Measurements from ENCODE around the gene SLC43A3.
"Not testable (repeated sequence)": the region's sequence is repeated elsewhere in the genome, so short reads cannot be mapped to it uniquely, and the experiment has no call there.

SLC43A3 gene

GRCh38 chr11:57405271-57405860 is 21.6 kb downstream of the SLC43A3 start:
- DNase-seq, result peak; percentile 74 to 93 (median 88)

- peak in 3 of 4 experiments; percentile 34 to 53 (median 41) for DNase-seq
Observed at GRCh38 chr11:57403802-57404147, 23.1 kb downstream of the SLC43A3 start.

DNA sequence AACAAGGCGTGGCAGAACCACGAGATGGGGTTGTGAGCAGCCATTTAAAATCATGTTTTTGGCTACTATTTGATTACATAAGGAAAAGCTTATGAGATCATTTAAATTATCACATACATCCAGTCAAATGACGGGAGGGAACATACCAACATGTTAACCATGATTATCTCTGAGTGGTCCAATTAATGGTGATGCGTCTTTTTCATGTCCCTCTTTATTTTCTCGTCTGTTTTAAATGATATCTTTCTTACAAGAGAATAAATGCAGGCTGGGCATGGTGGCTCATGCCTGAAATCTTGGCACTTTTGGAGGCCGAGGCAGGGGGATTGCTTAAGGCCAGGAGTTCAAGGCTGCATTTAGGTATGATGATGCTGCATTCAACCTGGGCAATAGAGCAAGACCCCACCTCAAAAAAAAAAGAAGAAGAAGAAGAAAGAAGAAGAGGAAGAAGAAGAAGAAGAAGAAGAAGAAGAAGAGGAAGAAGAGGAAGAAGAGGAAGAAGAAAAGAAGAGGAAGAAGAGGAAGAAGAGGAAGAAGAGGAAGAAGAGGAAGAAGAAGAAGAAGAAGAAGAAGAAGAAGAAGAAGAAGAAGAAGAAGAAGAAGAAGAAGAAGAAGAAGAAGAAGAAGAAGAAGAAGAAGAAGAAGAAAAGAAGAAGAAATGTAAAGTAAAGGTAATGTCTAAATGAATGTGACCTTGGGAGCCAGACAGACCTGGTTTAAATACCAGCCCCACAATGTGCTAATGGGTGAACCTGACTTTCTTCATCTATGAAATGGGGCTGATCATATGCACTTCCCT is 23.7 kb downstream of the SLC43A3 start:
- not testable (repeated sequence) for DNase-seq

DNA sequence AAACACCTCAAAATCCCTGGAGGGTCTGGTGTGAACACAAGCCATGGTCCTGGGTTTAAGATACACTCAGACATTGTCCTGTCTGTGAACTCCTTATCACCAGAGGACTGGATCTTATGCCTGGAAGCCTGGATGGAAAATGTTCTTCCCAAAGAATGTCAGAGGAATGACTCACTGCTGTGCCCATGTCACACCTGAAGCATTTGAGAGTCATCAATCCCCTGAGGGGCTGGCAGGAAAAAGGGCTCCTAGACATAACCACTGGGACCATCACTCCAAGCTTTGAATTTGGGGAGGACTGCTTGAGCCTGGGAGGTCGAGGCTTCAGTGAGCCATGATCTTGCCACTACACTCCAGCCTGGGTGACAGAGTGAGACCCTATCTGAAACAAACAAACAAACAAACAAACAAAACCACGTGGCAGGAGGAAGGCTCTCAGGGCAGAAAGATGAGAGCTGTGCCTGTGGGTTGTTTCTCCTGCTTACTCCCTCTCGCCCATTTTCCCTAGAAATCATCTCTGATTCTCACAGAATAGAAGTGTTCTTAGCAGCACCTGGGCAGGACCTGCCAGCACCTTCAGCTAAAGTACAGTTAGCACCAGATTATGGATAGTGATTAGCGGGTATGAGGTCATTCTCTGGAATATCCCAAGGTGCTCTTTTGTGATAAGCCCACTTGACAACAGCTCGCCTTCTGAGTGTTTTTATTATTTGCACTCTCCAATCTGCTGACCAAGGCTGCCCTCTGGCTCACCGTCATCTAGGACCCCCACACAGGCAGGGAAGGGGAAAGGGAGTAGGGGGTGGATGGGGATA is 24.5 kb downstream of the SLC43A3 start:
- no peak for DNase-seq

- DNase-seq, result no peak
Observed at GRCh38 chr11:57399972-57400578, 26.8 kb downstream of the SLC43A3 start.

GRCh38 chr11:57399221-57399620 is 27.7 kb downstream of the SLC43A3 start:
- DNase-seq, result no peak

DNA sequence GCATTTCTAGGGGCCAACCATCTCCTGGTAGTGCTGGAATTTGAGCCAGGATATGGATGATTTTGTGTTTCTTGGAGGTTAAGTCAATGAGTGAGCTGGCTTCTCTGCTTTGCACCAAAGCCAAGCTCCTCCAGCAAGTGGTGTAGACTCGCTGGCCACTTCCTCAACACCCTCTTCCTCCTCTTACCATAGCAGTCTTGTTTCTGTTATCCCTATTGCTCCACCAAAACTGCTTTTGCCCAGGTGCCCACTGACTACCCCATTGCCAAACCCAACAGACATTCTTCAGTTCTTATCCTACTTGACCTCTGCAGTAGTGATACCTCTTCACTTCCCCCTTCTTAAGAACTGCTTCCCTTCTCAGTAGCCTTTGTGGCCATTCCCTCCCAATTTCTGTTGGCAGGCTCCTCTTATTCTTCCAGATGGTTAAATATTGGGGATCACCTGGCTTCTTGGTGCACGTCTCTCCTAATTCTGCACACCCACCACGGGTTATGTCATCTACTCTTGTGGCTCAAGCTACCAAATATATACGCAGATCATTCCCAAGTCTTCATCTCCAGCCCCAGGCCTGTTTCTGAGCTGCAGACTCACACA is 29.4 kb downstream of the SLC43A3 start:
- peak in 2 of 4 experiments; percentile 31 to 32 for DNase-seq

DNA sequence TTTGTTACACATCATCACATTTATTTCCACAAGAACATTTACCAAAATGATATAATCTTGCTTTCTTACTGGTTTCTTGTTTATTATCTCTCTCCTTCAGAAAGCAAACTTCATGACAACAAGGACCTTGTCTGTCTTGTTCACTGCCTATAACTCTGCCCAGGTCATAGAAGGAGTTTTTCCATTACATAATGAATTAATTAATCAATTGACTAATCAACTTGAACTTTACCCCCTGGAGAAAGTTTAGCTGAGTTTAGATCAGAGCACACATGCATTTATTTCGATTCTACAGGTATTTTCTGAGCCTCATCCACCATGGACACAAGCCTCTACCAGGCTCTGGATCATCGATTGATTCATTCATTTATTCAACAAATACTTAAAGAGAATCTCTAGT is 30.2 kb downstream of the SLC43A3 start:
- DNase-seq, result no peak

DNA sequence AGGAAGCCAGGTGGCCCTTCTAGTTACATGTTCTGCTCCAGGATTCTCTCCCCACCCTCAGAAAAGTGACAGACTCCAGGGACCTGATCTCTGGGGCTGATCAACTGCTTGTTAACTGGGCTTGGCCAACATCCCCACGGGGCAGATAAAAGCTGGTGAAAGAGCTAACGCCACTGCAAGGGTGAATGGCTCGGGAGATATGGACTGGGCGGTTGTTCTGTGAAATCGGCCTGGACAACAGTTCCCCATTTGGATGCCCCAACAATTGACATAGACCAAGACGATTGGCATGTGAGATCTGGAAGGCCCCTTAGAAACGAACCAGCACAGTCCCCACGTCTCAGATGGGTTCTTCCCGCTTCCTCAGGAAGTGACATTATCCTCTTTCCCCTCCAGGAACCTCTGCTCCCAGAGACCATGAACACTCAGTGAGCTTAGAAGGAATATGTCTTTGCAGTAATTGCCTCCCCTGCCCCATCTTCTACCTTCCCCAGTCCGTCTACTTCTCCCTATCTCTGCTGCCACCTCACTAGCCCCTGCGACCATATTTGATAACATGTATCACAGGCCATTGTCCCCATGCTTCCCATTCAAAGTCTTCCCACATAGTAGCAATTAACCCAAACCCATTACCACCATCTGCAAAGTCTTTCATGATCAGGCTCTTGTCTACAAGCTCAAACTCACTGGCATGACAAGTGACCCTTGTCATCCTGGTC is 30.9 kb downstream of the SLC43A3 start:
- DNase-seq, result no peak

GRCh38 chr11:57394203-57394965 is 32.5 kb downstream of the SLC43A3 start:
- DNase-seq, result no peak

GRCh38 chr11:57392763-57393105 is 34.2 kb downstream of the SLC43A3 start:
- no peak for DNase-seq

GRCh38 chr11:57392066-57392762 is 34.7 kb downstream of the SLC43A3 start:
- no peak for DNase-seq

- DNase-seq, result peak in 2 of 4 experiments; percentile 42 to 54
Observed at GRCh38 chr11:57391539-57391938, 35.4 kb downstream of the SLC43A3 start.

- no peak for DNase-seq
Observed at GRCh38 chr11:57391111-57391510, 35.8 kb downstream of the SLC43A3 start.

- no peak for DNase-seq
Observed at GRCh38 chr11:57390535-57390934, 36.4 kb downstream of the SLC43A3 start, which contains the start of gene PRG2. PRG2 (minus strand) TSS chr11:57390650; CDS start chr11:57389944, 706 bp downstream.

DNA sequence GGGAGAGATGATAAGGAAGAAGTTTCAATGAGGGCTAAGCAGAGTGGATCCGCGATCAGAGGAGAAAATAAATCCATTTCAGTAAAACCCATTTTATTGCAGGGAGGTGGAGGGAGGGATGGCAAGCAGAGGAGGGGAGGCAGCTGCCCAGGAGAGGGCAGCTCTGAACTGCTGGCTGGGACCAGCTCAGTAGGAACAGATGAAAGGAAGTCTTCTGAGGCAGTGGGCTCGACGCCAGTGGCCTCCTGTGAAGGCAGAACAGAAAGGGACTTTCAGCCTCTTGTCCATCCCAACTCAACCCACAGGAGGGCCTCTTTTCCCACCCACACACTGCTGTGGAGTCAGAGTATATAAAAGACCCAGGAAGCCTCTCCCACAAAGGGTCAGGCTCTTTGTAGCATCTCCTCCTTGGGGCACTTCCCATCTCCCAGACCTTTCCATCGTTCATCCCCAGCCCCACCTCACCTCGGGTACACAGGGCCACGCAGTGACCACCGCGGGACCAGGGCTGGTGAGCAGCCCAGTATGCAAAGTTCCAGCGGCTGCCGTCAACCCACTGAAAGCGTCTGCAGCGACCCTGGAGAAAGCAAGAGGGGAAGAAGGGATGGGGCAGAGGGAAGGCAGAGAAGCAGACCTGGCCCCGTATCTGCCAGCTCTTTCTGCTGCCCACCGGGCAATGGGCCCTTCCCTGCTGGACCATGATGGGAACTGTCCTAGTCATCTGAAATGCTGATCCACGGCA is 39.5 kb downstream of the SLC43A3 start:
- DNase-seq, result no peak

DNA sequence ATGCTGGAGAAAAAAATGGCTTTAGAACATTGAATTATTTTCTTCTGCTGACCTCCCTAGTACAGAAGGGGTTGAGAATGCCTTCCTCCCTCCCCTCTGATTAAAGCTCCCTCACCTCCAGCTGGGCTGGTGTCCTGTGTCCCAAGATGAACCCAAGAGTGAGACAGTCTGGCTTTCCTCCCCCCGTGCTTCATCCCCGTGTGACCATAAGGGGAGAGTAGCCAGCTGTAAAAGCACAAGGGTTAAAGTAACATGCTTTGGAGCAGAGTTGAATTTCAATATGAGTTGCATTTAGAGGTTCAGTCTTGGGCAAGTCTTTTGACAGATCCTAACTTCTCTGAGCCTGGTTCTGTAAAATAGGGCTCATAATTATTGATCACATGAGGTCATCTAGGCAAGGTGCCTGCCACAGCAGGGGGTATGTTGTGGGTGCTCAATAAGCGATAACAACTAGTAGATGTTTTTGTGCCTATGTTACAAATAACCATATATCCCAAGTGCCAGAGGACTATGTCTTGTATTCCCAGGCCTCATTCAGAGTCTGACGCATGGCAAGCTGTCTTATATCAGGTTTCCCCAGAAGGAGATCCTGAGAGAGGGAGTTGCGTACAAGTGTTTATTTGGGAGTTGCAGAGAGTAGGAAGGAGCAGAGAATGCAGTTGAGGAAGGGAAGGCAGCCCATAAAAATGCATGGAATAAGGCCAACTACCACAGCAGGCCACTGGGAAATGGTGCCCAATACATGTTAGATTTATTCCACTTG is 40.6 kb downstream of the SLC43A3 start:
- DNase-seq, result no peak

DNA sequence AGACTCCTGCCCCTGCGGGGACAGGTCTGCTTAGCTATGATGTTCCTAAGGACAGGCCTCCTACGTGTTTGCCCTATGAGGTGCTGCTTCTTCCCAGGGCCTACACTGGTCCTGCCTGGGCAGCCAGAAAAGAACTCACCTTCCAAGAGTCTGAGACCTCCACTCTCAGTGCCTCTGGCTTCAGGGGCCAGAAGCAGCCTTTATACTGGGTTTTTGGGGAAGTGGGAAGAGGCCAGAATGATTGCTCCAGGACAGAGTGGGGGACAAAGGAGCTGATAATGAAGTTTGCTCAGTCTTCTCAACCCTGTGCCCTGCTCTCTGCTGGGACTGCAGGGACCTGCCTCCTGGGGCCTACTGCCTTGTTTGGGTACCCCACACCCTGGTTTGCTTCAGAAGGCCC is 45.9 kb downstream of the SLC43A3 start, which contains the start of gene PRG3:
Gene PRG3, minus strand, starts transcription at position 176 of the 400 bp plus-strand sequence. CDS start 442 bp downstream, outside the sequence.
- DNase-seq, result no peak

- DNase-seq, result peak in 1 of 4 experiments; percentile 54
Observed at GRCh38 chr11:57379732-57380131, 47.2 kb downstream of the SLC43A3 start.

Measured in suppressor macrophage (primary cell).